ENCODE measurements around the gene CXCL3. TPM values are rescaled to one million over a fixed set of nuclear protein-coding genes. Genes with fewer than 3 reads are reported as not detected.
A peak's percentile ranks its signal among the peaks of the same experiment; 100 is the strongest.

CXCL3 gene
- polyA plus RNA-seq, 1 donor (not counting 4 experiments of a cell fraction or from before 2014, with no cell fraction given) = 10.8 TPM

DNA sequence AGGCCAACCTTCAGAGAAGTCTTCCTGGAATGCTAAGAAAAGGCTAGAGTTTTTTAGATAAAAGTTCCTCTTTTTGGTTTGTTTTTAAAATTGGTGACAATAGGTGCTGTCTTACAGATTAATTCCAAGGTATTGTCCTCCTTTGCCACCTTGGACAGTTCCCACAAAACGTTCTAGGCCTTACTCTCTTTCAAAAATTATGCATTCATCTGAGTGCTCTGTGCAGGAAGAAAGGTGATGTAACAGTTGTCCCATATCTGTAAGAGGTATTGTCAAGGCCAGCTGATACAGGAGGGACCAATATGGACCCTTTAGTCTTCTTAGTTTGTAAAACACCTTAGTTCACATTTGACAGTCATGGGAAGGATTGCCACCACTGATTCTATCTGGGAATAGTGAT lies 24.2 kb downstream of the CXCL3 start:
- H3K27me3 ChIP-seq (ENCODE audit: control insufficient read depth, extremely low read depth, insufficient read depth, low read length) = no peaks in the 10 kb centered on the region
- no peak overlapping the region for H3K4me3 ChIP-seq (ENCODE audit: control insufficient read depth in 2 of 3, extremely low read depth in 1 of 3, insufficient read depth in 2 of 3, low read depth in 1 of 3, low read length in 3 of 3)
- FAIRE-seq (peak; percentile 76), DNase-seq (ENCODE audit: low read depth, low spot score) (no peak)
- H3K4me2 ChIP-seq (ENCODE audit: control insufficient read depth, extremely low read depth, insufficient read depth, low read depth, low read length) = no peak overlapping the region
- no peak overlapping the region for H3K9ac ChIP-seq (ENCODE audit: control insufficient read depth, extremely low read depth, insufficient read depth, low read length)
- no peaks in the 10 kb centered on the region for H3K9me3 ChIP-seq (ENCODE audit: control insufficient read depth, low read depth, low read length)
- TF ChIP-seq, protein P1, sequence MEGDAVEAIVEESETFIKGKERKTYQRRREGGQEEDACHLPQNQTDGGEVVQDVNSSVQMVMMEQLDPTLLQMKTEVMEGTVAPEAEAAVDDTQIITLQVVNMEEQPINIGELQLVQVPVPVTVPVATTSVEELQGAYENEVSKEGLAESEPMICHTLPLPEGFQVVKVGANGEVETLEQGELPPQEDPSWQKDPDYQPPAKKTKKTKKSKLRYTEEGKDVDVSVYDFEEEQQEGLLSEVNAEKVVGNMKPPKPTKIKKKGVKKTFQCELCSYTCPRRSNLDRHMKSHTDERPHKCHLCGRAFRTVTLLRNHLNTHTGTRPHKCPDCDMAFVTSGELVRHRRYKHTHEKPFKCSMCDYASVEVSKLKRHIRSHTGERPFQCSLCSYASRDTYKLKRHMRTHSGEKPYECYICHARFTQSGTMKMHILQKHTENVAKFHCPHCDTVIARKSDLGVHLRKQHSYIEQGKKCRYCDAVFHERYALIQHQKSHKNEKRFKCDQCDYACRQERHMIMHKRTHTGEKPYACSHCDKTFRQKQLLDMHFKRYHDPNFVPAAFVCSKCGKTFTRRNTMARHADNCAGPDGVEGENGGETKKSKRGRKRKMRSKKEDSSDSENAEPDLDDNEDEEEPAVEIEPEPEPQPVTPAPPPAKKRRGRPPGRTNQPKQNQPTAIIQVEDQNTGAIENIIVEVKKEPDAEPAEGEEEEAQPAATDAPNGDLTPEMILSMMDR (optimal IDR thresholded peaks at IDR 0.05 in 1 of 3, IDR thresholded peaks at IDR 0.05 in 1 of 3, conservative IDR thresholded peaks at IDR 0.05 in 1 of 3; ENCODE audit: extremely low read depth in 1 of 3, insufficient read depth in 2 of 3, low read length in 3 of 3) = no peak
- TF ChIP-seq EZH2 (IDR thresholded peaks at IDR 0.05; ENCODE audit: low read length) = no peak
- peaks cover 4% of the 10 kb centered on the region for H3K4me1 ChIP-seq (ENCODE audit: control insufficient read depth, extremely low read depth, insufficient read depth, low read length)
- H3K79me2 ChIP-seq (ENCODE audit: control insufficient read depth, insufficient read depth, low read length) = no peaks in the 10 kb centered on the region
- no peaks in the 10 kb centered on the region for H4K20me1 ChIP-seq (ENCODE audit: control insufficient read depth, extremely low read depth, insufficient read depth, low read length)
- H3K9me1 ChIP-seq (ENCODE audit: control insufficient read depth, extremely low read depth, insufficient read depth, low read length) = no peaks in the 10 kb centered on the region
- no peaks in the 10 kb centered on the region for H3K36me3 ChIP-seq (ENCODE audit: control insufficient read depth in 2 of 2, extremely low read depth in 1 of 2, insufficient read depth in 2 of 2, low read length in 2 of 2)
- H3K27ac ChIP-seq (ENCODE audit: control insufficient read depth, insufficient read depth, low read length) = no peak overlapping the region
- dilution Hi-C loops (cut with MboI; ENCODE audit: extremely low pct_ligation_motif_present, low sequenced_read_pairs) = no loop called here
- H2AFZ ChIP-seq (ENCODE audit: control insufficient read depth, low read length) = no peak overlapping the region

DNA sequence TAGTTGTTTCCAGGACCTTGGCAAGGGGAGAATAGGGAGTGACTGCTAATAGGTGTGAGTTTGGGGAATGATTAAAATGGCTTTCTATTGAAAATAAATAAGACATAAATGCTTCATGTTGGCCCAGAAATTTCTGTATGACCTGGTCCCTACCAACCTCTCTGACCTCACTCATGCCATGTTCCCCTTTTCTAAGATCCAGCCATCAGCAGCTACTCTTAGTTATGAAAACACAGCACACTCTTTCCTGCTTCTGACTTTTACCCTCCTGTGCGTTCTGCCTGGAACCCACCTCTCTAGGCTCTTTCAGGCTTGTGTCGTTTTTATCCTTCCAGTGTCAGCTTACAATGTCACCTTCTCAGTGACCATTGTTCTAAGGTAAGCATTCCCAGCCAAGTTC lies 25.2 kb downstream of the CXCL3 start:
- H4K20me1 ChIP-seq (ENCODE audit: control insufficient read depth, extremely low read depth, insufficient read depth, low read length) = no peaks in the 10 kb centered on the region
- no peak for TF ChIP-seq EZH2 (IDR thresholded peaks at IDR 0.05; ENCODE audit: low read length)
- TF ChIP-seq, protein P1 (optimal IDR thresholded peaks at IDR 0.05 in 1 of 3, IDR thresholded peaks at IDR 0.05 in 1 of 3, conservative IDR thresholded peaks at IDR 0.05 in 1 of 3; ENCODE audit: extremely low read depth in 1 of 3, insufficient read depth in 2 of 3, low read length in 3 of 3) = no peak
- H3K9ac ChIP-seq (ENCODE audit: control insufficient read depth, extremely low read depth, insufficient read depth, low read length) = no peak overlapping the region
- FAIRE-seq (no peak), DNase-seq (ENCODE audit: low read depth, low spot score) (no peak)
- dilution Hi-C loops (cut with MboI; ENCODE audit: extremely low pct_ligation_motif_present, low sequenced_read_pairs) = no loop called here
- no peaks in the 10 kb centered on the region for H3K9me3 ChIP-seq (ENCODE audit: control insufficient read depth, low read depth, low read length)
- no peak overlapping the region for H3K4me3 ChIP-seq (ENCODE audit: control insufficient read depth in 2 of 3, extremely low read depth in 1 of 3, insufficient read depth in 2 of 3, low read depth in 1 of 3, low read length in 3 of 3)
- H3K4me2 ChIP-seq (ENCODE audit: control insufficient read depth, extremely low read depth, insufficient read depth, low read depth, low read length) = no peak overlapping the region
- H3K79me2 ChIP-seq (ENCODE audit: control insufficient read depth, insufficient read depth, low read length) = no peaks in the 10 kb centered on the region
- no peaks in the 10 kb centered on the region for H3K36me3 ChIP-seq (ENCODE audit: control insufficient read depth in 2 of 2, extremely low read depth in 1 of 2, insufficient read depth in 2 of 2, low read length in 2 of 2)
- peaks cover 4% of the 10 kb centered on the region for H3K4me1 ChIP-seq (ENCODE audit: control insufficient read depth, extremely low read depth, insufficient read depth, low read length)
- no peak overlapping the region for H2AFZ ChIP-seq (ENCODE audit: control insufficient read depth, low read length)
- no peak overlapping the region for H3K27ac ChIP-seq (ENCODE audit: control insufficient read depth, insufficient read depth, low read length)
- no peaks in the 10 kb centered on the region for H3K9me1 ChIP-seq (ENCODE audit: control insufficient read depth, extremely low read depth, insufficient read depth, low read length)
- H3K27me3 ChIP-seq (ENCODE audit: control insufficient read depth, extremely low read depth, insufficient read depth, low read length) = no peaks in the 10 kb centered on the region

All from keratinocyte (primary cell).